B cell (primary cell): ENCODE results near the gene TNPO2. TPM values are rescaled to one million over a fixed set of nuclear protein-coding genes. Genes with fewer than 3 reads are reported as not detected.

Experiments
- ATAC-seq: fragments of 200-7000 bp; cut with Tn5 transposase; one replicate; pipeline ENCODE4 v1.10.0; 2021; ENCODE audit warnings: low read depth, mild to moderate bottlenecking, moderate number of reproducible peaks, moderate library complexity
- CTCF ChIA-PET: fragments of 350-600 bp; sonication (Branson Sonifier 250); formaldehyde crosslinking; loops from one replicate; lab custom pipeline; 2021; ENCODE audit warnings: antibody characterized with exemption, inconsistent platforms; lab: Charles Lee
- POLR2A ChIA-PET: fragments of 350-600 bp; sonication (Branson Sonifier 250); formaldehyde crosslinking; loops from one replicate; lab custom pipeline; 2021; ENCODE audit warnings: antibody characterized with exemption; lab: Charles Lee
- DNase-seq: peaks from one replicate; pipeline ENCODE4 v3.0.0; 2013
- H2AFZ ChIP-seq: 2 replicates; pipeline ENCODE4 v1.6.1; 2012; ENCODE audit warnings: mild to moderate bottlenecking, low read depth, low read length; ENCODE audit not compliant: insufficient read depth, poor library complexity, severe bottlenecking
- H3K27ac ChIP-seq, 2 donors: 1 replicate in 1 of 2; 2 replicates in 1 of 2; pipeline ENCODE4 v1.5.1; 2012 to 2013; ENCODE audit warnings: low read length in 2 of 2, mild to moderate bottlenecking in 2 of 2, moderate library complexity in 1 of 2
- H3K27me3 ChIP-seq, 4 experiments: fragments of 200-600 bp in 1 of 4; sonication (generic) in 1 of 4; replicated peaks in 1 of 4; 1 replicate in 2 of 4; 2 replicates in 2 of 4; pipeline versions ENCODE4 v1.6.1 to v1.7.0; 2013 to 2016; ENCODE audit warnings: low read length in 3 of 4, mild to moderate bottlenecking in 2 of 4, mixed read lengths in 1 of 4, moderate library complexity in 1 of 4; ENCODE audit not compliant: insufficient read depth in 4 of 4, control insufficient read depth in 3 of 4; ENCODE audit errors: control extremely low read depth in 1 of 4
- H3K36me3 ChIP-seq, 2 experiments: replicated peaks in 1 of 2; 1 replicate in 1 of 2; 2 replicates in 1 of 2; pipeline versions ENCODE4 v1.6.1 to v1.7.1; 2013; ENCODE audit warnings: low read length in 1 of 2; ENCODE audit not compliant: insufficient read depth in 2 of 2, control insufficient read depth in 1 of 2; ENCODE audit errors: control extremely low read depth in 1 of 2, extremely low read depth in 1 of 2
- H3K4me1 ChIP-seq, 2 donors: fragments of 200-600 bp in 1 of 2; sonication (generic) in 1 of 2; 1 replicate in 1 of 2; 2 replicates in 1 of 2; pipeline versions ENCODE4 v1.5.1 to v1.6.1; 2013 to 2017; ENCODE audit warnings: low read length in 2 of 2; ENCODE audit not compliant: control insufficient read depth in 2 of 2, insufficient read depth in 2 of 2
- H3K4me2 ChIP-seq: replicated peaks from 2 replicates; pipeline ENCODE3; 2012; ENCODE audit warnings: mild to moderate bottlenecking, low read depth, low read length; ENCODE audit not compliant: poor library complexity, severe bottlenecking
- H3K4me3 ChIP-seq, 5 experiments: fragments of 200-600 bp in 1 of 5; sonication (generic) in 1 of 5; 1 replicate in 3 of 5; 2 replicates in 2 of 5; pipeline versions ENCODE4 v1.5.1 to v1.7.0; 2011 to 2016; ENCODE audit warnings: low read length in 4 of 5, mild to moderate bottlenecking in 4 of 5, low read depth in 2 of 5, control low read depth in 1 of 5, moderate library complexity in 1 of 5; ENCODE audit not compliant: insufficient read depth in 1 of 5; ENCODE audit errors: control extremely low read depth in 1 of 5, extremely low read depth in 1 of 5
- H3K79me2 ChIP-seq: fragments of 200-600 bp; sonication (generic); one replicate; pipeline ENCODE4 v1.6.0; 2016; ENCODE audit warnings: low read length; ENCODE audit not compliant: control insufficient read depth, insufficient read depth
- H3K9ac ChIP-seq: fragments of 200-600 bp; sonication (generic); 2 replicates; pipeline ENCODE4 v1.6.1; 2017; ENCODE audit warnings: mild to moderate bottlenecking, low read length, moderate library complexity
- H3K9me3 ChIP-seq, 3 donors: one replicate each; pipeline versions ENCODE4 v1.6.1 to v1.7.1; 2013; ENCODE audit warnings: low read length in 2 of 3; ENCODE audit not compliant: control insufficient read depth in 2 of 3, insufficient read depth in 1 of 3; ENCODE audit errors: control extremely low read depth in 1 of 3
- H4K20me1 ChIP-seq: 2 replicates; pipeline ENCODE4 v1.6.0; 2012; ENCODE audit warnings: mild to moderate bottlenecking, low read length; ENCODE audit not compliant: insufficient read depth, control insufficient read depth, poor library complexity, severe bottlenecking
- H3K27ac Mint-ChIP-seq: one replicate; pipeline ENCODE4 v1.8.0; 2021; ENCODE audit warnings: mixed read lengths
- H3K27me3 Mint-ChIP-seq: one replicate; pipeline ENCODE4 v1.8.0; 2021; ENCODE audit warnings: mixed read lengths
- H3K4me1 Mint-ChIP-seq: one replicate; pipeline ENCODE4 v1.8.0; 2021; ENCODE audit warnings: mixed read lengths
- H3K4me3 Mint-ChIP-seq: one replicate; pipeline ENCODE4 v1.8.0; 2021; ENCODE audit warnings: mixed read lengths
- H3K9me3 Mint-ChIP-seq: one replicate; pipeline ENCODE4 v1.8.0; 2022; ENCODE audit warnings: mixed read lengths; ENCODE audit not compliant: insufficient read depth
- CTCF ChIP-seq: fragments of 200-600 bp; IDR thresholded peaks from one replicate; pipeline ENCODE4 v1.8.0; 2022; ENCODE audit warnings: antibody characterized with exemption, mild to moderate bottlenecking
- EZH2 ChIP-seq: IDR thresholded peaks from 2 replicates; pipeline ENCODE4 v1.6.1; 2012; ENCODE audit warnings: borderline replicate concordance, low read depth, mild to moderate bottlenecking, moderate library complexity, low read length; ENCODE audit not compliant: insufficient read depth, poor library complexity, severe bottlenecking
- WGBS: methylation state at CpG from one replicate; pipeline ENCODE4 v1.1.5; 2013; ENCODE audit warnings: missing lambda C conversion rate; ENCODE audit not compliant: insufficient coverage; 5-methylcytosine and 5-hydroxymethylcytosine counted together
- intact Hi-C: fragments of 100-400 bp; cut with micrococcal nuclease; formaldehyde crosslinking; loops from one replicate; pipeline ENCODE4 v1.10.0; 2022
- polyA plus RNA-seq: library from polyadenylated mRNA; depleted of rRNA; stranded (reverse); fragments of >200 nt; gene quantifications from 2 replicates; pipeline ENCODE4 v1.2.3, GENCODE V29; 2012
- total RNA-seq, 2 donors: library from RNA; stranded (reverse); fragments of 120-200 nt in 1 of 2; gene quantifications; 1 replicate in 1 of 2; 2 replicates in 1 of 2; pipeline versions ENCODE4 v1.2.3 to v1.2.4, GENCODE V29; 2013 to 2022

The TNPO2 gene
- total and polyA plus RNA-seq, 2 donors (not counting 1 experiment from before 2014, with no cell fraction given): 73.7 to 85.6 TPM

- Histone ChIP-seq H3K4me3 (no peak overlapping the region), H3K27me3 (no peaks in the 10 kb centered on the region), H3K9me3 (peaks cover 0 to 7% (median 0%) of the 10 kb centered on the region in 3 donors), H3K79me2 (no peaks in the 10 kb centered on the region), H3K36me3 (peaks cover 0 to 5% of the 10 kb centered on the region in 2 experiments), H3K4me1 (peaks cover 6 to 8% of the 10 kb centered on the region in 2 donors), H2AFZ (no peak overlapping the region), H3K9ac (no peak overlapping the region), H4K20me1 (no peaks in the 10 kb centered on the region), H3K4me2 (no peak overlapping the region), H3K27ac (no peak overlapping the region)
- no peak overlapping the region for H3K27ac Mint-ChIP-seq
- DNase-seq: no peak
- no peak for TF ChIP-seq EZH2
- no peak for TF ChIP-seq CTCF
- ChIA-PET CTCF (interaction anchor here (0.6 to 27.9 kb wide), 10 partner anchors 10 to 711 kb away, joined by 3 to 1147 read pairs (median 8); partner anchors contain the start of genes HOOK2, JUNB, PRDX2 and RNASEH2A), POLR2A (interaction anchor here (0.5 to 1.1 kb wide), 3 partner anchors 72 to 97 kb away, joined by 6 to 7 read pairs (median 6); no protein-coding TSS in a partner anchor)
- peaks cover 11% of the 10 kb centered on the region for H3K4me1 Mint-ChIP-seq
- H3K4me3 Mint-ChIP-seq: no peak overlapping the region
- no peak for ATAC-seq
- WGBS: 97% methylated on average over 16 of the region's 16 CpGs
- no peaks in the 10 kb centered on the region for H3K27me3 Mint-ChIP-seq
- intact Hi-C loops: no loop called here
- H3K9me3 Mint-ChIP-seq: no peaks in the 10 kb centered on the region
Observed at GRCh38 chr19:12764698-12765097, 41.0 kb upstream of the TNPO2 start.

- ChIA-PET POLR2A (interaction anchor here (1.0 kb wide), 1 partner anchor 33 kb away, joined by 4 read pairs; no protein-coding TSS in a partner anchor), CTCF (interaction anchor here (0.5 to 27.9 kb wide), 14 partner anchors 9 to 199 kb away, joined by 3 to 1147 read pairs (median 4); partner anchors contain the start of genes BEST2, DNASE2, HOOK2 and JUNB)
- H3K36me3 ChIP-seq: peaks cover 0 to 5% of the 10 kb centered on the region in 2 experiments
- H3K27me3 ChIP-seq: no peaks in the 10 kb centered on the region
- no peak overlapping the region for H3K4me3 ChIP-seq
- intact Hi-C loops: no loop called here
- no peak for DNase-seq
- Mint-ChIP-seq H3K27ac (no peak overlapping the region), H3K9me3 (no peaks in the 10 kb centered on the region), H3K4me1 (peaks cover 10% of the 10 kb centered on the region), H3K27me3 (peaks cover 3% of the 10 kb centered on the region), H3K4me3 (no peak overlapping the region)
- TF ChIP-seq EZH2 (no peak), CTCF (no peak)
- no peaks in the 10 kb centered on the region for H3K79me2 ChIP-seq
- H3K4me2 ChIP-seq: no peak overlapping the region
- no peaks in the 10 kb centered on the region for H4K20me1 ChIP-seq
- ATAC-seq: no peak
- no peak overlapping the region for H2AFZ ChIP-seq
- H3K4me1 ChIP-seq: peaks cover 6 to 8% of the 10 kb centered on the region in 2 donors
- H3K27ac ChIP-seq: no peak overlapping the region
- WGBS: 97% methylated on average over 5 of the region's 11 CpGs
- H3K9ac ChIP-seq: no peak overlapping the region
- H3K9me3 ChIP-seq: peaks cover 0 to 7% (median 0%) of the 10 kb centered on the region in 3 donors
Observed at GRCh38 chr19:12763100-12763499, 39.4 kb upstream of the TNPO2 start.
